HUDEP-2 (cell line): ENCODE measurements around the gene EFCAB14.
A peak's percentile ranks its signal among the peaks of the same experiment; 100 is the strongest.
"Not testable (repeated sequence)": the region's sequence is repeated elsewhere in the genome, so short reads cannot be mapped to it uniquely, and the experiment has no call there.

ENCODE experiments used
- DNase-seq, 76 experiments: peaks; one replicate each; lab custom pipeline; 2025; ENCODE audit not compliant: unreplicated experiment in 76 of 76; lab: John Stamatoyannopoulos, UW

EFCAB14 gene

GRCh38 chr1:46687921-46688509 lies 30.9 kb downstream of the EFCAB14 start:
- no peak for DNase-seq

DNA sequence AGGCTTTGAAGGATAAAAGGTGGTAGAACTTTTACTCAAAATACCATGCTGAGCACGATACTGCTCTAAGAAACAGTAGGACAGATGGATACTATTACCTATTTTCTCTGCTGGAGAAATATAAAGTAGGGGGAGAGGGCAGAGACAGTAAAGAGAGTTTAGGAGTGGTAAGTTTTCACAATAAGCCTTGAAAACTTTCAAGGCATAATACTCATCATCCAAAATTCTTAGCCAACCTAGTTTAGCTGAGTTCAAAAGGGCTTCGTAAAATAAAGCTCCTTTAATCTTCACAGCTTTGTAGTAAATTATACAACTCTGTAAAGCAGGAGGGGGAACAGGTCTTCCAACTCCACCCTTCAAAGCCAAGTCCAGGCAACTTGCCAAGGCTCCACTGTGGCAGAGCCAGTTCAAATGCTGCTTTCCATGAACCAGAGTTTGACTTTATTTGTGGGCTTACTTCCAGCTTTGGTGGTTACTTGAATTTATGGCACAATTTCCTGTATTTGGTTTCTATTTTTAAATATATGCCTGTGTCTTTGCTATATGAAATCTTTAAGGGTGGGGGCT lies 31.7 kb downstream of the EFCAB14 start:
- peak in 61 of 76 experiments; percentile 3 to 75 (median 45) for DNase-seq

GRCh38 chr1:46686255-46686654 lies 32.7 kb downstream of the EFCAB14 start:
- no peak for DNase-seq

- no peak for DNase-seq
Measured at GRCh38 chr1:46684670-46685069, 34.2 kb downstream of the EFCAB14 start.

GRCh38 chr1:46682064-46682463 lies 36.9 kb downstream of the EFCAB14 start:
- DNase-seq: no peak

GRCh38 chr1:46681333-46682034 lies 37.4 kb downstream of the EFCAB14 start:
- no peak for DNase-seq

GRCh38 chr1:46679789-46680573 lies 38.9 kb downstream of the EFCAB14 start:
- no peak for DNase-seq

- DNase-seq: no peak
Measured at GRCh38 chr1:46677339-46677738, 41.6 kb downstream of the EFCAB14 start.

GRCh38 chr1:46676531-46676930 lies 42.4 kb downstream of the EFCAB14 start:
- DNase-seq: no peak

- DNase-seq: peak in 1 of 76 experiments; percentile 6
Measured at GRCh38 chr1:46675549-46676314, 43.2 kb downstream of the EFCAB14 start.

- peak in 61 of 76 experiments; percentile 13 to 67 (median 41) for DNase-seq
Measured at GRCh38 chr1:46673749-46674182, 45.1 kb downstream of the EFCAB14 start.

- DNase-seq: peak in 15 of 76 experiments; percentile 4 to 40 (median 14)
Measured at GRCh38 chr1:46672696-46673095, 46.2 kb downstream of the EFCAB14 start.

GRCh38 chr1:46671554-46671953 lies 47.4 kb downstream of the EFCAB14 start, which contains the start of gene TEX38:
TEX38 (plus strand) TSS chr1:46671854; CDS start chr1:46671935, 81 bp downstream.
- no peak for DNase-seq

GRCh38 chr1:46670134-46670533 lies 48.8 kb downstream of the EFCAB14 start:
- peak in 1 of 76 experiments; percentile 13 for DNase-seq

DNA sequence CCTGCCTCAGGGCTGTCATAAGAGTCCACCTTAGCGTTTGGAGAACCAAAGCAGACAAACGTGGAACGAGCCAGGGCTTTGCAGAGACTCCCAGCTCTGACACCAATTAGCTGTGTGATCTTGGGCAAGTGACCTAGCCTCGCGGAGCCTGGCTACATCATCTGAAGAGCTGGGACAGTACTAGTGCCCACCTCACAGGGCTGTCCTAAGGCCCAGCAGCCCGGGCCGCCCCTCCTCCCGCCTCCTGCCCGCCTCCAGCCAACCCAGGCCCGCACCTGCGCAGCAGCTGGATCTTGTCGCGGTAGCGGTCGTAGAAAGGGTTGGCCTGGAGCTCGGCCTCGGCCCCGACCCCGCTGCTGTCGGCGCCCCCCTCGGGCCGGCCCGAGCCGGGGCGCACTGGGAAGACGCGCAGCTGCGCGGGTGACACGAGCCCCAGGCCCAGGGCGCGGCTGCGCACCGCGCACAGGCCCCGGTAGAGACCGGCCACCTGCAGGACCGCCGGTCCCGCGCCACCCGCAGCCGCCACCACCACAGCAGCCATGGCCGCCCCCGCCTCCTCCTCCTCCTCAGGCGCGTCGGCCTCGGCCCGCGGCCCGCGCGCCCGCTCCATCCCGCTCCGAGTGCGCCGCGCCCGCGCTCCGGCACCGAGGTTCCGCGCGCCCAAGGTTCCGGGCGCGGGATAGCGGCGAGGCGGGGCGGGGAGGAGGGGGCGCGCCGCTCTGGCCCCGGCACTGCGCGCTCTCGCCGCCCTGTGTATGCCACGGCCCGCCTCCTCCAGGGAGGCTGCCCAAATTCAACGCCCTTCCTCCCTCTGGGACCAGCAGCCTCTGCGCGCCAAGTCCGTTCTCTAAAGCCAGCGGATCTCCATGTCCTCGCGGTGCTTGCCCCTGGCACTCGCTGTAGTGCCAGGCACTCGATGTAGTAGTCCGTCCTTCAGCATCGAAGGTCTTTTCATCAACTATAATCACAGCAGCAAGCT lies 50.8 kb downstream of the EFCAB14 start, which contains the start of gene ATPAF1:
TSS of gene ATPAF1 (minus strand) at position 583 of the 979 bp plus-strand sequence. CDS start at position 541, 42 bp downstream.
- peak in 62 of 76 experiments; percentile 11 to 74 (median 50) for DNase-seq

GRCh38 chr1:46665983-46666382 lies 52.9 kb downstream of the EFCAB14 start:
- DNase-seq: no peak

DNA sequence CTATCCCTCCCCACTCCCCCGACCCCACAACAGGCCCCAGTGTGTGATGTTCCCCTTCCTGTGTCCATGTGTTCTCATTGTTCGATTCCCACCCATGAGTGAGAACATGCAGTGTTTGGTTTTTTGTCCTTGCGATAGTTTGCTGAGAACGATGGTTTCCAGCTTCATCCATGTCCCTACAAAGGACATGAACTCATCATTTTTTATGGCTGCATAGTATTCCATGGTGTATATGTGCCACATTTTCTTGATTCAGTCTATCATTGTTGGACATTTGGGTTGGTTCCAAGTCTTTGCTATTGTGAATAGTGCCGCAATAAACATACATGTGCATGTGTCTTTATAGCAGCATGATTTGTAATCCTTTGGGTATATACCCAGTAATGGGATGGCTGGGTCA lies 56.0 kb downstream of the EFCAB14 start:
- DNase-seq: not testable (repeated sequence)

- not testable (repeated sequence) for DNase-seq
Measured at GRCh38 chr1:46660116-46660515, 58.8 kb downstream of the EFCAB14 start.

- no peak for DNase-seq
Measured at GRCh38 chr1:46659307-46659870, 59.5 kb downstream of the EFCAB14 start.
